Keratinocyte (primary cell): ENCODE measurements around the gene CYB5A. TPM values are rescaled to one million over a fixed set of nuclear protein-coding genes. Genes with fewer than 3 reads are reported as not detected.

ENCODE experiments used
- DNase-seq: peaks from one replicate; pipeline ENCODE4 v3.0.0-alpha.2; 2011; ENCODE audit warnings: low read depth, missing footprints, low spot score
- FAIRE-seq: peaks from 2 replicates; lab custom pipeline; 2011; peaks lifted over from hg19 to GRCh38; lab: Jason Lieb, UNC
- H2AFZ ChIP-seq: 2 replicates; pipeline ENCODE4 v1.6.0; 2012; ENCODE audit warnings: low read length, control low read depth, inconsistent platforms; ENCODE audit not compliant: control insufficient read depth
- H3K27ac ChIP-seq: 2 replicates; pipeline ENCODE4 v1.5.1; 2011; ENCODE audit warnings: low read length; ENCODE audit not compliant: control insufficient read depth, insufficient read depth
- H3K27me3 ChIP-seq: 3 replicates; pipeline ENCODE4 v1.6.0; 2011; ENCODE audit warnings: low read length; ENCODE audit not compliant: control insufficient read depth, insufficient read depth; ENCODE audit errors: extremely low read depth
- H3K36me3 ChIP-seq, 2 experiments: 2 replicates in 1 of 2; 3 replicates in 1 of 2; pipeline ENCODE4 v1.5.1; 2011; ENCODE audit warnings: low read length in 2 of 2, mild to moderate bottlenecking in 1 of 2; ENCODE audit not compliant: control insufficient read depth in 2 of 2, insufficient read depth in 2 of 2; ENCODE audit errors: extremely low read depth in 1 of 2
- H3K4me1 ChIP-seq: 3 replicates; pipeline ENCODE4 v1.5.1; 2011; ENCODE audit warnings: low read length; ENCODE audit not compliant: control insufficient read depth, insufficient read depth; ENCODE audit errors: extremely low read depth
- H3K4me2 ChIP-seq: 3 replicates; pipeline ENCODE4 v1.6.0; 2011; ENCODE audit warnings: low read depth, low read length; ENCODE audit not compliant: control insufficient read depth, insufficient read depth; ENCODE audit errors: extremely low read depth
- H3K4me3 ChIP-seq, 3 experiments: fragments of 200-600 bp in 1 of 3; sonication (generic) in 1 of 3; 2 replicates in 2 of 3; 3 replicates in 1 of 3; pipeline ENCODE4 v1.5.1; 2011 to 2016; ENCODE audit warnings: low read length in 3 of 3, mild to moderate bottlenecking in 3 of 3, control low read depth in 2 of 3, inconsistent platforms in 1 of 3, low read depth in 1 of 3, mixed read lengths in 1 of 3, mixed run types in 1 of 3, moderate library complexity in 1 of 3; ENCODE audit not compliant: control insufficient read depth in 2 of 3, insufficient read depth in 2 of 3; ENCODE audit errors: extremely low read depth in 1 of 3
- H3K79me2 ChIP-seq: 2 replicates; pipeline ENCODE4 v1.6.0; 2012; ENCODE audit warnings: low read length; ENCODE audit not compliant: control insufficient read depth, insufficient read depth
- H3K9ac ChIP-seq: 3 replicates; pipeline ENCODE4 v1.6.0; 2011; ENCODE audit warnings: low read length; ENCODE audit not compliant: control insufficient read depth, insufficient read depth; ENCODE audit errors: extremely low read depth
- H3K9me1 ChIP-seq: 3 replicates; pipeline ENCODE4 v1.6.0; 2011; ENCODE audit warnings: low read length; ENCODE audit not compliant: control insufficient read depth, insufficient read depth; ENCODE audit errors: extremely low read depth
- H3K9me3 ChIP-seq: 2 replicates; pipeline ENCODE4 v1.5.1; 2012; ENCODE audit warnings: low read depth, low read length; ENCODE audit not compliant: control insufficient read depth
- H4K20me1 ChIP-seq: 3 replicates; pipeline ENCODE4 v1.6.0; 2011; ENCODE audit warnings: low read length; ENCODE audit not compliant: control insufficient read depth, insufficient read depth; ENCODE audit errors: extremely low read depth
- EZH2 ChIP-seq: IDR thresholded peaks from one replicate; pipeline ENCODE4 v1.6.1; 2012; ENCODE audit warnings: inconsistent platforms, mild to moderate bottlenecking, low read length, moderate library complexity
- dilution Hi-C: fragments of 300-500 bp; cut with MboI; formaldehyde crosslinking; loops from one replicate; pipeline ENCODE4 v1.7.0; 2020; ENCODE audit warnings: low sequenced_read_pairs; ENCODE audit not compliant: extremely low pct_ligation_motif_present
- polyA plus RNA-seq, 5 experiments: library from polyadenylated mRNA; depleted of rRNA in 3 of 5; stranded (reverse) in 3 of 5; stranded (forward) in 1 of 5; unstranded in 1 of 5; fragments of >200 nt; gene quantifications; 1 replicate in 1 of 5; 2 replicates in 3 of 5; 3 replicates in 1 of 5; pipeline versions ENCODE4 v1.2.1 to v1.2.3, GENCODE V29; 2011 to 2012; ENCODE audit warnings: missing spikeins in 2 of 5, low read depth in 1 of 5, low replicate concordance in 1 of 5
- TF ChIP-seq, protein P1 (sequence below), 3 experiments: IDR thresholded peaks in 1 of 3; conservative IDR thresholded peaks in 1 of 3; optimal IDR thresholded peaks in 1 of 3; 2 replicates in 2 of 3; 3 replicates in 1 of 3; pipeline versions ENCODE3 to v1.5.1; 2011; ENCODE audit warnings: low read length in 3 of 3, mild to moderate bottlenecking in 3 of 3, moderate library complexity in 2 of 3, control low read depth in 1 of 3, inconsistent platforms in 1 of 3; ENCODE audit not compliant: insufficient read depth in 2 of 3; ENCODE audit errors: extremely low read depth in 1 of 3

CYB5A gene
- polyA plus RNA-seq, 1 donor (not counting 4 experiments of a cell fraction or from before 2014, with no cell fraction given), result 49.4 TPM

DNA sequence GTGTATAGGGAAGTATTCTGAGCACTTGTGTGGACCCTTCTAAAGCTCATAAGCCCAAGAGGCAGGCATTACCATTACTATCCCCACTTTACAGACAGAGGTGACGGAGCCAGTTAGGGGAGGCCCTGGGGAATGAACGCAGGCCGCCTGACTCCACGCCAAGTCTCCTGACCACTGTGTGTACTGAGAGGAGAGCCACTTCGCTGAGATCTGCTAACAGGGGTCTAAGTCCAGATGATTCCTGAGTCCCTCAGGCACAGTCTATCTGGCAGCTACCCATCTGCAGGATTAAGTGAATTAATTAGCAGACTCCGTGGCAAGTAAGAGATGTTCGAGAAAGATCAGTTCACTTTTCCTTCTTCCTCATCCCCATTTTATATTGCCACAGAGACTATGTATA is 13.7 kb downstream of the CYB5A start:
- dilution Hi-C loops, result no loop called here
- FAIRE-seq, result no peak

DNA sequence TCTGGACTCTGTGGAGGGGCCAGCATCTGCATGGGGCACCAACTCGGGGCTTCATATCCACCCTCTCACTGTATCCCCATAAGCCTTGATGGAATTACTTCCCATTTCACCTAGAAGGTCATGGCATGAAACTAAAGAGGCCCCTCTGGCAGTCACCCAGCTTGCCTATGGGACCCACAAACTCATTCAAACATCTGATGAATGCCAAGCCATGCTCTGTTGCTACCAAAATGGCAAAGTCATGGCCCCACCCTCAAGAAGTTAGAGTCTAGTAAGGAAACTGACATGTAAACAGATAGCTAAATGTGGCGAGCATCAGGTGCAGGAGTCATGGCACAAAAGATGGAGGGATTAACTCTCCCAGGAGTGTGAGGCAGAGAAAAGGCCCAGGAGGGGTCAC is 14.5 kb downstream of the CYB5A start:
- H3K4me3 ChIP-seq, result no peak overlapping the region
- no peaks in the 10 kb centered on the region for H3K9me1 ChIP-seq
- FAIRE-seq, result no peak
- no peak for DNase-seq
- H3K4me1 ChIP-seq, result no peaks in the 10 kb centered on the region
- H4K20me1 ChIP-seq, result no peaks in the 10 kb centered on the region
- dilution Hi-C loops, result no loop called here
- TF ChIP-seq, protein P1, sequence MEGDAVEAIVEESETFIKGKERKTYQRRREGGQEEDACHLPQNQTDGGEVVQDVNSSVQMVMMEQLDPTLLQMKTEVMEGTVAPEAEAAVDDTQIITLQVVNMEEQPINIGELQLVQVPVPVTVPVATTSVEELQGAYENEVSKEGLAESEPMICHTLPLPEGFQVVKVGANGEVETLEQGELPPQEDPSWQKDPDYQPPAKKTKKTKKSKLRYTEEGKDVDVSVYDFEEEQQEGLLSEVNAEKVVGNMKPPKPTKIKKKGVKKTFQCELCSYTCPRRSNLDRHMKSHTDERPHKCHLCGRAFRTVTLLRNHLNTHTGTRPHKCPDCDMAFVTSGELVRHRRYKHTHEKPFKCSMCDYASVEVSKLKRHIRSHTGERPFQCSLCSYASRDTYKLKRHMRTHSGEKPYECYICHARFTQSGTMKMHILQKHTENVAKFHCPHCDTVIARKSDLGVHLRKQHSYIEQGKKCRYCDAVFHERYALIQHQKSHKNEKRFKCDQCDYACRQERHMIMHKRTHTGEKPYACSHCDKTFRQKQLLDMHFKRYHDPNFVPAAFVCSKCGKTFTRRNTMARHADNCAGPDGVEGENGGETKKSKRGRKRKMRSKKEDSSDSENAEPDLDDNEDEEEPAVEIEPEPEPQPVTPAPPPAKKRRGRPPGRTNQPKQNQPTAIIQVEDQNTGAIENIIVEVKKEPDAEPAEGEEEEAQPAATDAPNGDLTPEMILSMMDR (optimal IDR thresholded peaks at IDR 0.05 in 1 of 3, IDR thresholded peaks at IDR 0.05 in 1 of 3, conservative IDR thresholded peaks at IDR 0.05 in 1 of 3; ENCODE audit: extremely low read depth in 1 of 3, insufficient read depth in 2 of 3, low read length in 3 of 3), result no peak
- no peak for TF ChIP-seq EZH2
- H3K79me2 ChIP-seq, result no peaks in the 10 kb centered on the region
- no peak overlapping the region for H3K4me2 ChIP-seq
- H3K27ac ChIP-seq, result no peak overlapping the region
- no peak overlapping the region for H3K9ac ChIP-seq
- no peaks in the 10 kb centered on the region for H3K27me3 ChIP-seq
- no peaks in the 10 kb centered on the region for H3K9me3 ChIP-seq
- H3K36me3 ChIP-seq, result no peaks in the 10 kb centered on the region
- H2AFZ ChIP-seq, result no peak overlapping the region

More for the DNA sequence above, 13.7 kb downstream of the CYB5A start:
- TF ChIP-seq, protein P1 (optimal IDR thresholded peaks at IDR 0.05 in 1 of 3, IDR thresholded peaks at IDR 0.05 in 1 of 3, conservative IDR thresholded peaks at IDR 0.05 in 1 of 3; ENCODE audit: extremely low read depth in 1 of 3, insufficient read depth in 2 of 3, low read length in 3 of 3), result no peak
- TF ChIP-seq EZH2, result no peak
- Histone ChIP-seq H3K36me3 (no peaks in the 10 kb centered on the region), H3K79me2 (no peaks in the 10 kb centered on the region), H3K4me2 (no peak overlapping the region), H3K9ac (no peak overlapping the region), H3K27ac (no peak overlapping the region), H3K4me1 (no peaks in the 10 kb centered on the region), H4K20me1 (no peaks in the 10 kb centered on the region), H3K4me3 (no peak overlapping the region), H3K9me3 (no peaks in the 10 kb centered on the region), H2AFZ (no peak overlapping the region), H3K27me3 (no peaks in the 10 kb centered on the region), H3K9me1 (no peaks in the 10 kb centered on the region)
- no peak for DNase-seq
